HG03066 (cell line): ENCODE data around the gene HDAC4.

Source experiments
- ATAC-seq: cut with Tn5 transposase; IDR thresholded peaks from one replicate; pipeline ENCODE4 v1.9.1; 2021; ENCODE audit warnings: low read depth; ENCODE audit not compliant: unreplicated experiment

The HDAC4 gene

DNA sequence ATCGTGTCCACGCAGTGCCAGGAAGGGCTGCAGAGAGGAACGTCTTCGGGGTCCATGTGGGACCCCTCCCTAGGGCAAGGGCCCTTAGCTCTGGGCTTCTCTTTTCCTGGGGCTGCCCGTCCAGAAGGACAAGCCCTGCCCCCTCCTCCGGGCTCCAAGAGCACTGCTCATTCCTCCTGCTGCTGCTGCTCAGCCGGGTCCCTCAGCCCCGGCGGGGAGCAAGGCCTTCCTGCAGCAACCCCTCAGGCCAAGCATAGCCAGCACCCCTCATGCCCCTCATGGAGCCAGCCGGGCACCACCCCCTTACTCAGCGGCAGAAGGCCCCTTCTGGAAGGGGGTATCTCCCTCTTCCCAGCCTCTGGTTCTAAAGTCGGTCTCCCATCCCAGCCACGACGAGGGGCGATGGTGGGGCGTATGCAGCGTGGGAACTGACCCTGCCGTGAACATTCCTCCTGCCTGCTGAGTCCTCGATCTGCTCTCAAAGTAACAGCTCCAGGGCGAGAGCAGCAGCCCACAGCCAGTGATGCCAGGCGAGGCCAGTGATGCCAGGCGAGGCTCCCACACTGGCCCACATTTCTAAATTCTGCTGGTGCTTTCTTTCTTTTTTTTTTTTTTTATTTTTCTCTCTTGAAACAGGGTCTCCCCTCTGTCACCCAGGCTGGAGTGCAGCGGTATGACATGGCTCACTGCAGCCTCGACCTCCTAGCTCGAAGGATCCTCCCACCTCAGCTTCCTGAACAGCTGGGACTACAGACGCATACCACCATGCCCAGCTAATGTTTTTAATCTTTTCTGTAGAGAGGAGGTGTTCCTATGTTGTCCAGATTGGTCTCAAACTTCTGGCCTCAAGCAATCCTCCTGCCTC is 99.7 kb downstream of the HDAC4 start:
- no peak for ATAC-seq

DNA sequence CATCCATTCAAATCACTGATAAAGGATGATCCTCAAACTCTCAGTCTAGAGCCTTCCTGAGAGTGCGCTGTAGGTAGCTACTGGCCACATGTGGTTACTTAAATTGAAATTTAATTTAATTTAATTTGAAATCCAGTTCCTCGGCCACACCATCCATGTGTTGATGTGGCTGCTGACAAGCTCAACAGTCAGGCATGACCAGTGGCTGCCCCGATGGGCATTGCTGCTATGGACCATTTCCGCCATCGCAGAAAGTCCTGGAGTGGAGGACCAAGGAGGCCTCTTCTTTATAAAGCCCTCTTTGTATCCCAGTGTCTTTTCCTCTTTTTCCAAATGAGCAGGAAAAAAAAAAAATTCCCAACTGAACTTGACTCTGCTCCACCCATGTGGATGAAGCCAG is 100.6 kb downstream of the HDAC4 start:
- no peak for ATAC-seq

- ATAC-seq, result no peak
Observed at GRCh38 chr2:239299218-239299939, 101.4 kb downstream of the HDAC4 start.

- ATAC-seq, result no peak
Observed at GRCh38 chr2:239298116-239298804, 102.6 kb downstream of the HDAC4 start.

DNA sequence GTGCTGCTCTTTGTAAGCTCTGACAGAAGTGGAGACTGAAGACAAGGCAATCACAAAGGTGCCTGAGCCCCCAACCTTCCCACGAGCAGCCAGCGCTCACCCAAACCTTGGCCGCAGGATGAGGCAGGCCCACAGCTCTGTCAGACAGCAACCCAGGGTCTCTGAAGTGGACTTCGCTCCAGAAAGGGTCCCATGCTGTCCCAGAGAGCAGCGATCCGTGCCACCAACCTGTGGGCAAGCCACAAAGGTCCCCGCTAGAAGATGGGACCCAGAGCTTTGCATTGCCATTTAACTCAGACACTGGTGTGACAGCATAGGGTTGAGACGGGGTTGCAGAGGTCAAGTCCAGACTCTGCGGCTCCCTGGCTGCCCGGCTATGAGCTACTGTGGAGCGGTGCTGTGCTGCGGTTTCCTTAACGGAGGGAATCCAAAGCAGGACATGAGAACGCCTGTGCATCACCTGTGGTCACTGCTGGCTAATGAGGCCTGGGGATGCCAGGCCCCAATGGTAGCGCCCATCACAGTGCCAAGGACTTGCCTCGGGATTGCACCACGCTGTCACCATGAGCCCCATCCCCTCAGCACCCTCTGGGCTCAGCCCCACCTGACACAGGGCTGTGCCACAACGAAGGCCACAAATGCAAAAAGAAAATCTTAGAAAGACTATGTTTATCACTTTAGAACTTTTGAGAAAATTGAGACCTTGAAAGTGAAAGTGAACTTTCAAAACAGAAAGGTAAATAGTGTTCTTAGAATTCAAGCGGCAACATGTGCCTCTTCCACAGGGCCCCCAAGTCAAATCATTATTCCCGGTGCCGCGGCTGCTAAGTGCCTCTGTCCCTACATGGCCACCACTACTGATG is 103.4 kb downstream of the HDAC4 start:
- ATAC-seq, result no peak

DNA sequence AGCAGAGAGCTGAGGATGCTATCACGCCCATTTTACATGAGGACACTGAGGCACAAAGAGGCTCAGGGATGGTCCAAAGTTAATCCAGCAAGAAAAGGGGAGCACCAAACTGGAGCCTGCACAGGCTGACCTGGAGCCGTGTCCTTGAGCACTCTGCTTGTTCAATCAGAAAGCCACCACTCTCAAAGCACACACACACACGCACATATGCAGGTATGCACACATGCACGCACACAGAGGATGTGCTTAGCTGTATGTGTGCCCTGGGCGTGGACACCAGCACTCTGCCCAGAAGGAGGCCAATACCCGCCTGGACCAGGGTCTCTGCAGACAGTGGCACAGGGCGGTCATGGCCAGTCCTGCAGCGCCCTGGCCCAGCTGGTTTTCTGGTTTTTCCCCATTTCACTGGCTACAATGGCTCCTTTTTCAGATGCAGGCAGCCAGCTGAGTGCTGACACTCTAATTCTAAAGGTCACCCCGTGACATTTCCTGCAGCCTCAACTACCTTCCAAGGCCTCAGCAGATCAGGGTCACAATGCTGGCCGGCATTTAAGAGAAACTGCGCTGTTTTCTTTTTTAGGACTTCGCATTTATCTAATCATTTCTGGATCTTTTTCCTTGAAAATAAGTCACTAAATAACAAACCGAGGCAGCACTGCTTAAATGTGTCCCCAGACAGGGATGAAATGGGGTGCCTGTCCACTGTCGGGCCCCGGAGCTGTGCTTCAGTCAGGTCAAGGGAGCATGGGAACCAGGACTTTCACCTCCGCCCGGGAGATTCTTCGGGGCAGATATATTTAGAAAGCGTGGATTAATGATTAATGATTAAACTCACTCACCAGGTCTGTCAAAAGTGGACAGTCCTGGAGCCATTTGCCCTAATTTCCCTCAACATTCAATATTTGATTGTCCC is 104.5 kb downstream of the HDAC4 start:
- ATAC-seq, result no peak

- ATAC-seq, result no peak
Observed at GRCh38 chr2:239295377-239296019, 105.3 kb downstream of the HDAC4 start.

- ATAC-seq, result no peak
Observed at GRCh38 chr2:239294571-239295054, 106.2 kb downstream of the HDAC4 start.

DNA sequence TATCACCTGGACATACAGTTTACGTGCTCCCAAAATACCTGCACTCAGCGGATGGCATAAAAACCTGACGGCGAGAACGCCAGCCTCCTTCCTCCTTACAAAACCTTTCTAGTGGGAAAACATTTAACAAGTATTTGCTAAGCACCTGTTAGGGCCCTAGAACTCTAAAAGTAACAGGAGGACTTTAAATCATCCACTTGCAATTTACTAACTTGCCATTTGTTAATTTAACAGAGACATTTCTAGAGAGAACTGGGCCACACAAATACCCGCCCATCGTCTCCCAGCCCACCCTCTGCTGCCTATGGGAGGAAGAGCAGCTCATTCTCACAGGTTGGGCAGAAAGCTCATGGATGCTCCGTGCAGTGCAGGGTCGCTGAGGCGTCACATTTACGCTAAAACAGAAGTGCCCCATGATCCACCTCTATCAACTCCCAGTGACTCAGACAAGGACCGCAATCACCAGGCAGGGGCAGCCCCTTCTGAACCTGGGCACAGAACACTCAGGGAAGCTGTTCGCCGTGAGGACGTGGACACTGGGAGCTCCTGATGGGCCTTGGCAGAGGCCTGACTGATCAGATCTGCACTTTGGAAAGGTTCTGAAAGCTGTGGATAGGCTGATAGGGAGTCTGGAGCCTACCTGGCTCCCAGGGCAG is 106.9 kb downstream of the HDAC4 start:
- peak; percentile 66 for ATAC-seq

GRCh38 chr2:239292959-239293774 is 107.7 kb downstream of the HDAC4 start:
- no peak for ATAC-seq

- no peak for ATAC-seq
Observed at GRCh38 chr2:239292531-239292930, 108.3 kb downstream of the HDAC4 start.

DNA sequence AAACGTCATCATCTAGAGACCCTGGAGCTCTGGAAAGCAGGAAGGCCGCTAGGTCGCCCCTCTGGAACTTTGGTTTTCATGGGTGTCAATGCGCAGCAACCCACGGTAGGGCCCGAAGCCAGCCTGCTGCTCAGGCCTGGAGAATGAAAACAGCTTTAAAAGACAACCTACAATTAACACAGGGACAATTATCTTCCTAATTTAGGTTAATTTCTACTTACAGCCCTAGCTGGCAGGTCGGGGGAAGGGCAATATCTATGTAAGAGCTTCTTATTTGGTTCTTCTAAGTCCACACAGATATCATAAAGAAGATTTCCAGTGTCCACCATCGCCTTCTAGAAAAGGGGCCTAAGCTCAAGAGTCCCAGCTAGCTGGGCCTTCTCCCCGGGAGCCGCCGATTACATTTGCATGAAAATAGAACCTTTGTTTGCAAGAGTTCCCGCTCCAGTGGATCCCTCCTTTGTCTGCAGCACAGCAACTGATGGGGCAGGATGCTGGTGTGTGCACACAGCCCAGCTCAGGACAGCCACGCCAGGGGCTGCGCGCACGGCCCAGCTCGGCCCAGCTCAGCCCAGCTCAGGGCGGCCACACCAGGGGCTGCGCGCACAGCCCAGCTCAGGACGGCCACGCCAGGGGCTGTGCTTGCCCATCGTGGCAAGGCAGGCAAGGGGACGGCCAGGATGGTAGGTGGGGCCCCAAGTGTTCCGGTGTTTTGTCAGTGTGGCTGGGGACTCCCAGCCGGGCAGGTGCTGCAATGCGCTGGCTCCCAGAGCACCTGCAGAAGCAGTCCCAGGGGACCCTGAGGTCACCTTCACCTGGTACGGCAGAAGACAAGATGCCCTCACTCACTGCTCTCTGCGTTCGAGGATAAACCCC is 109.1 kb downstream of the HDAC4 start:
- ATAC-seq, result no peak

DNA sequence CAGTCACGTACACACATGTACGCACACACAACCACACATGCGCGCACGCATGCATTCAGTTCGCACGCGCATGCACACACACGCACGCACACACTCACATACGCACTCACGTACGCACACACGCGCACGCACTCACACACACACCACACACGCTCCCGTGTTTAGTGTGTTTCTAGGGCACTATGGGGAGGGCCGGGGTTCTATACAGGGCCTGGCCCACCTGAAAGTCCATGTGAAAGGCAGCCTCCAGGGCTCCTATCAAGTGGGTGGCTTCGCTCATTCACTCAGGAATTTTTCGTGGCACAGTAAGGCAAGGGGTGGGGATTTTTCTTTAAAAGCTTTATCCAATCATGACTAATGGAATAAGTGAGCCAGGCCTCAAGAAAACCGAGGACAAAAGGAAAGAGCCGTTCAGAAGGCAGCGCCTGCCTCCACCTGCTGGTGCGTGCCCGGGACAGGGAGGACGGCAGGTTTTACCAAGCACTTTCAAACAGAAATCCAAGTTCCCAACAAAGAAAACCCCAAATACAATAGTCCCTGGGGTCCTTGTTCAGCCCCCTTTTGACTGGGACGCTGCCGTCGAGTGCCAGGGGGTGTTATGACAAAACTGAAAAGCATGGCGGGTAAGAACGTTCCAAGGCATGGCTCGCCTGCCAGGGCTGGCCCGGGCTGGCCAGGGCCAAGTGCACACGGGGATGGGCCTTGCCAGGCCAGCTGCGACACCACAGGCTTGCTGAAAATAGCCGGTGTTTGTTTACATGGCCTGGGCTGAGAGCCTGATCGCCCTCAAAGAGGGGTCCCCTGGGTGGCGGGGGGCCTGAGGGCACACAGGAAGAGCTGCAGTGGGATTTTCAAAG is 110.0 kb downstream of the HDAC4 start:
- ATAC-seq, result no peak

- peak; percentile 7 for ATAC-seq
Observed at GRCh38 chr2:239289545-239289944, 111.3 kb downstream of the HDAC4 start.

GRCh38 chr2:239288951-239289511 is 111.8 kb downstream of the HDAC4 start:
- peak; percentile 67 for ATAC-seq
